PFSK-1 (cell line): Measurements from ENCODE around the gene TBC1D22A.

Experiments
- FOXP2 ChIP-seq: optimal IDR thresholded peaks from 2 replicates; pipeline ENCODE3; 2011; ENCODE audit warnings: borderline replicate concordance, control low read depth, inconsistent platforms; ENCODE audit not compliant: insufficient read depth; ENCODE audit errors: extremely low read length, extremely low read depth
- POLR2AphosphoS5 ChIP-seq: IDR thresholded peaks from 2 replicates; pipeline ENCODE4 v1.6.1; 2012; ENCODE audit warnings: low read depth, mild to moderate bottlenecking, control low read depth, low read length, moderate library complexity
- SIN3A ChIP-seq: IDR thresholded peaks from 2 replicates; pipeline ENCODE4 v1.6.1; 2012; ENCODE audit warnings: mild to moderate bottlenecking, low read length, moderate library complexity, borderline replicate concordance; ENCODE audit not compliant: insufficient read depth
- TAF1 ChIP-seq: IDR thresholded peaks from 2 replicates; pipeline ENCODE4 v1.6.1; 2012; ENCODE audit warnings: low read length, control low read depth, borderline replicate concordance; ENCODE audit not compliant: insufficient read depth
- TF ChIP-seq, protein P1 (sequence below), 2 experiments: IDR thresholded peaks; 2 replicates each; pipeline versions ENCODE4 v1.6.1 to v1.8.0; 2011 to 2012; ENCODE audit warnings: low read depth in 2 of 2, low read length in 2 of 2, control low read depth in 1 of 2, inconsistent platforms in 1 of 2, mild to moderate bottlenecking in 1 of 2, moderate library complexity in 1 of 2; ENCODE audit not compliant: insufficient read depth in 1 of 2

The TBC1D22A gene

DNA sequence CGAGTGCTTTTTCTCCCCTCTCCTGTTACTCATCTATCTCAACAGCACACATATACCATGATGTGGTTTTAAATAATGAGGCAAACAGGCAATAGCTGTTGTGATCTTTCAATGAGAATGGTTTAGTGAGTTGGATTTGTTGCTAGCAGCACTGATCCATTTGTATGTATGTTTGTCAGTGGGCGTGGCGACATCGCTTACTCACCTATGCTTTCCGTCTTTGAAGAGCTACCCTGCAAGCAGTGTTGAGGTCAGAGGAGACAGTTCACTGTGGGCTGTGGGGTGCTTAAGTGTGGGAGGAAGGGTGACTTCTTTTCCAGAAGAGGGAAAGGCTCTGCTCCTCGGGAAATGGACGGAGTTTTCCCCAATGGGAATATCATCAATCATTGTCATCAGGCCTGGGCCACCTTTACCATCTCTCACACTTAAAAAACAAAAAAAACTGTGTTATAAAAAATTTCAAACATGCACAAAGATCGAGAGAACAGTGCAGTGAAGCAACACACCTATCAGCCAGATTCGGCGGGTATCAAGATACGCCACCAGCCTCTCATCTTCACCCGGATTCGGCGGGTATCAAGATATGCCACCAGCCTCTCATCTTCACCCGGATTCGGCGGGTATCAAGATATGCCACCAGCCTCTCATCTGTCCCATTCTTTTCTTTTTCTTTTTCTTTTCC is 83.8 kb downstream of the TBC1D22A start:
- TF ChIP-seq POLR2AphosphoS5 = no peak
- no peak for TF ChIP-seq SIN3A

GRCh38 chr22:46846832-46847355 is 84.4 kb downstream of the TBC1D22A start:
- TF ChIP-seq POLR2AphosphoS5 (no peak), FOXP2 (no peak), TAF1 (no peak), SIN3A (no peak)
- TF ChIP-seq, protein P1, sequence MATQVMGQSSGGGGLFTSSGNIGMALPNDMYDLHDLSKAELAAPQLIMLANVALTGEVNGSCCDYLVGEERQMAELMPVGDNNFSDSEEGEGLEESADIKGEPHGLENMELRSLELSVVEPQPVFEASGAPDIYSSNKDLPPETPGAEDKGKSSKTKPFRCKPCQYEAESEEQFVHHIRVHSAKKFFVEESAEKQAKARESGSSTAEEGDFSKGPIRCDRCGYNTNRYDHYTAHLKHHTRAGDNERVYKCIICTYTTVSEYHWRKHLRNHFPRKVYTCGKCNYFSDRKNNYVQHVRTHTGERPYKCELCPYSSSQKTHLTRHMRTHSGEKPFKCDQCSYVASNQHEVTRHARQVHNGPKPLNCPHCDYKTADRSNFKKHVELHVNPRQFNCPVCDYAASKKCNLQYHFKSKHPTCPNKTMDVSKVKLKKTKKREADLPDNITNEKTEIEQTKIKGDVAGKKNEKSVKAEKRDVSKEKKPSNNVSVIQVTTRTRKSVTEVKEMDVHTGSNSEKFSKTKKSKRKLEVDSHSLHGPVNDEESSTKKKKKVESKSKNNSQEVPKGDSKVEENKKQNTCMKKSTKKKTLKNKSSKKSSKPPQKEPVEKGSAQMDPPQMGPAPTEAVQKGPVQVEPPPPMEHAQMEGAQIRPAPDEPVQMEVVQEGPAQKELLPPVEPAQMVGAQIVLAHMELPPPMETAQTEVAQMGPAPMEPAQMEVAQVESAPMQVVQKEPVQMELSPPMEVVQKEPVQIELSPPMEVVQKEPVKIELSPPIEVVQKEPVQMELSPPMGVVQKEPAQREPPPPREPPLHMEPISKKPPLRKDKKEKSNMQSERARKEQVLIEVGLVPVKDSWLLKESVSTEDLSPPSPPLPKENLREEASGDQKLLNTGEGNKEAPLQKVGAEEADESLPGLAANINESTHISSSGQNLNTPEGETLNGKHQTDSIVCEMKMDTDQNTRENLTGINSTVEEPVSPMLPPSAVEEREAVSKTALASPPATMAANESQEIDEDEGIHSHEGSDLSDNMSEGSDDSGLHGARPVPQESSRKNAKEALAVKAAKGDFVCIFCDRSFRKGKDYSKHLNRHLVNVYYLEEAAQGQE (IDR thresholded peaks at IDR 0.05; ENCODE audit: insufficient read depth in 1 of 2, low read depth in 2 of 2, low read length in 2 of 2) = no peak

DNA sequence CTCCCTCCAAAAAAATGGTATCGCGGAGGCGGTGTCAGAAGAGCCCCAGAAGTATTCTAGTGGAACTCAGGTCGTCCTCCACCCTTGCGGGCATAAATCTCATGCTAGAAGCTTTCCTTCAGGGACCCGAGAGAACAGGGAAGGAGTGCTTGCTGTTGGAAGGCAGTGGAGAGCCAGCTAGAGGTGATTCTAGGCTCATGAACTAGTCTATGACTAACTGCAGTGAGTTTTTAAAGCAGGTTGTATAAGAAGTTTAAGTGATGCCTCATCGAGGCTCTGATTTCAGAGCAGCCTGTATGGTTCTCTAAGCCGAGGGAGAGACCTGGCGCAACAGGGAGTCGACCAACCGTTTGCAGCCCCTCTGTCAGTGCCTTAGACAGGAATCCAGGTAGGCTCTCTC is 85.7 kb downstream of the TBC1D22A start:
- TF ChIP-seq SIN3A (no peak), TAF1 (no peak)

GRCh38 chr22:46849101-46849500 is 86.7 kb downstream of the TBC1D22A start:
- no peak for TF ChIP-seq TAF1
- no peak for TF ChIP-seq FOXP2
- no peak for TF ChIP-seq POLR2AphosphoS5
- TF ChIP-seq SIN3A = no peak
- TF ChIP-seq, protein P1 (IDR thresholded peaks at IDR 0.05; ENCODE audit: insufficient read depth in 1 of 2, low read depth in 2 of 2, low read length in 2 of 2) = no peak

- TF ChIP-seq FOXP2 (no peak), TAF1 (no peak), POLR2AphosphoS5 (no peak), SIN3A (no peak)
- TF ChIP-seq, protein P1 (IDR thresholded peaks at IDR 0.05; ENCODE audit: insufficient read depth in 1 of 2, low read depth in 2 of 2, low read length in 2 of 2) = no peak
These were observed 87.5 kb downstream of the TBC1D22A start for GRCh38 chr22:46849951-46850350.

- TF ChIP-seq, protein P1 (IDR thresholded peaks at IDR 0.05; ENCODE audit: insufficient read depth in 1 of 2, low read depth in 2 of 2, low read length in 2 of 2) = no peak
- TF ChIP-seq FOXP2 (no peak), POLR2AphosphoS5 (no peak), SIN3A (no peak), TAF1 (no peak)
These were observed 88.9 kb downstream of the TBC1D22A start for GRCh38 chr22:46851311-46851710.
